Stimulated activated naive CD8-positive, alpha-beta T cell treated with anti-CD3 and anti-CD28 coated beads, Interleukin-15, amount 100 ng/mL, for 72 hours (primary cell): ENCODE measurements around the gene TECR.
A peak's percentile ranks its signal among the peaks of the same experiment; 100 is the strongest.
"Not testable (repeated sequence)": the region's sequence is repeated elsewhere in the genome, so short reads cannot be mapped to it uniquely, and the experiment has no call there.

ENCODE experiments used
- ATAC-seq: fragments of 150-1000 bp; cut with Tn5 transposase; 2 replicates; pipeline ENCODE4 v1.10.0; 2021; ENCODE audit warnings: mild to moderate bottlenecking, moderate library complexity
- DNase-seq, 2 donors: peaks; one replicate each; pipeline ENCODE4 v3.0.0; 2021 to 2022
- H3K27ac Mint-ChIP-seq, 2 donors: one replicate each; pipeline ENCODE4 v1.8.0; 2022; ENCODE audit warnings: mild to moderate bottlenecking in 2 of 2, mixed read lengths in 2 of 2, moderate library complexity in 2 of 2
- H3K27me3 Mint-ChIP-seq: one replicate; pipeline ENCODE4 v1.8.0; 2022; ENCODE audit warnings: mixed read lengths
- H3K4me1 Mint-ChIP-seq: one replicate; pipeline ENCODE4 v1.8.0; 2022; ENCODE audit warnings: mild to moderate bottlenecking, mixed read lengths
- H3K4me3 Mint-ChIP-seq, 2 donors: one replicate each; pipeline ENCODE4 v1.8.0; 2022; ENCODE audit warnings: mild to moderate bottlenecking in 2 of 2, mixed read lengths in 2 of 2, moderate library complexity in 1 of 2
- H3K9me3 Mint-ChIP-seq, 2 donors: one replicate each; pipeline ENCODE4 v1.8.0; 2022; ENCODE audit warnings: mixed read lengths in 2 of 2

TECR gene

GRCh38 chr19:14613399-14614098, 84.2 kb downstream of the TECR start:
- not testable (repeated sequence) for H3K4me1 Mint-ChIP-seq, ATAC-seq, DNase-seq, H3K9me3 Mint-ChIP-seq, H3K27me3 Mint-ChIP-seq, H3K27ac Mint-ChIP-seq, H3K4me3 Mint-ChIP-seq

- ATAC-seq (peak; percentile 39), DNase-seq (no peak)
- H3K9me3 Mint-ChIP-seq = peaks cover 4 to 9% of the 10 kb centered on the region in 2 donors
- H3K27me3 Mint-ChIP-seq = peaks cover 8% of the 10 kb centered on the region
- H3K4me1 Mint-ChIP-seq = peaks cover 5% of the 10 kb centered on the region
- H3K4me3 Mint-ChIP-seq = no peak overlapping the region
- H3K27ac Mint-ChIP-seq = no peak overlapping the region
Observed at GRCh38 chr19:14614099-14614412, 84.7 kb downstream of the TECR start.
